B cell (primary cell): Measurements from ENCODE around the gene DNAH3.

Source experiments
- EZH2 ChIP-seq: IDR thresholded peaks from 2 replicates; pipeline ENCODE4 v1.6.1; 2012; ENCODE audit warnings: borderline replicate concordance, low read depth, mild to moderate bottlenecking, moderate library complexity, low read length; ENCODE audit not compliant: insufficient read depth, poor library complexity, severe bottlenecking
- TF ChIP-seq, protein P1 (sequence below): fragments of 200-600 bp; IDR thresholded peaks from one replicate; pipeline ENCODE4 v1.8.0; 2022; ENCODE audit warnings: antibody characterized with exemption, mild to moderate bottlenecking

- TF ChIP-seq, protein P1, sequence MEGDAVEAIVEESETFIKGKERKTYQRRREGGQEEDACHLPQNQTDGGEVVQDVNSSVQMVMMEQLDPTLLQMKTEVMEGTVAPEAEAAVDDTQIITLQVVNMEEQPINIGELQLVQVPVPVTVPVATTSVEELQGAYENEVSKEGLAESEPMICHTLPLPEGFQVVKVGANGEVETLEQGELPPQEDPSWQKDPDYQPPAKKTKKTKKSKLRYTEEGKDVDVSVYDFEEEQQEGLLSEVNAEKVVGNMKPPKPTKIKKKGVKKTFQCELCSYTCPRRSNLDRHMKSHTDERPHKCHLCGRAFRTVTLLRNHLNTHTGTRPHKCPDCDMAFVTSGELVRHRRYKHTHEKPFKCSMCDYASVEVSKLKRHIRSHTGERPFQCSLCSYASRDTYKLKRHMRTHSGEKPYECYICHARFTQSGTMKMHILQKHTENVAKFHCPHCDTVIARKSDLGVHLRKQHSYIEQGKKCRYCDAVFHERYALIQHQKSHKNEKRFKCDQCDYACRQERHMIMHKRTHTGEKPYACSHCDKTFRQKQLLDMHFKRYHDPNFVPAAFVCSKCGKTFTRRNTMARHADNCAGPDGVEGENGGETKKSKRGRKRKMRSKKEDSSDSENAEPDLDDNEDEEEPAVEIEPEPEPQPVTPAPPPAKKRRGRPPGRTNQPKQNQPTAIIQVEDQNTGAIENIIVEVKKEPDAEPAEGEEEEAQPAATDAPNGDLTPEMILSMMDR = no peak
- no peak for TF ChIP-seq EZH2
These were observed 8.8 kb upstream of the DNAH3 start for GRCh38 chr16:21159281-21159951.
